Measurements from ENCODE around the gene SGCA. TPM values are rescaled to one million over a fixed set of nuclear protein-coding genes. Genes with fewer than 3 reads are reported as not detected.

The SGCA gene
- total and polyA plus RNA-seq, 7 donors: 120 to 291 (median 254) TPM

DNA sequence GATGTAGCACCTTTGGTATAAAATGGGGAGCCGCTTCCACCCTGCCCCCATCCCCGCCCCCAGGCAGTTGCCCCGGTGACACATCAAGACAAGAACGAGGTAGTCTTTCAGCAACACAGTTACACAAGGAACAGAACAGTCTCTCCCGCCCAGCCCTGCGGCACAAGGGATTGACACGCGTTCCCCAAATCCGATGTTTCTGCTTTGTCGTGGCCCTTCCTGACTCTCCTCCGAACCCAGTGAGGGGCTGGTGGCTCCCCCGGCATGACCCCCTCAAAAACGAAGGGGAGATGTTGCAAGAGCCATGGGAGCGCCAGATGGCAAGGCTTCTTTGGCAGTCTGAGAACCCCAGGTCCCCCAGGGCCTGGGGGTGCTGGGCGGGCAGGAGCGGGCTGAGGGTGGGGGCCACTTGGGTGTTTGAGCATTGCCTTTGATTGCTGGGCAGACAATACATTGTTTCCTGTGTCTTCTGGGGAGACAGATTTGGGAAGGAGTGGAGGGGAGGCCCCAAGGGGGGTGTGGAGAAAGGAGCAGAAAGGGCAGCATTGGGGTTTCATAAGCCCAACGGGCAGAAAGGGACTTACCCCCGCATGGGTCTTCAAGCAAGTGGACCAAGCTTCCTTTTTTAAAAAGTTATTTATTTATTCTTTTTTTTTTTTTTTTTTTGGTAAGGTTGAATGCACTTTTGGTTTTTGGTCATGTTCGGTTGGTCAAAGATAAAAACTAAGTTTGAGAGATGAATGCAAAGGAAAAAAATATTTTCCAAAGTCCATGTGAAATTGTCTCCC lies 19.0 kb downstream of the SGCA start:
- no peaks in the 10 kb centered on the region for H3K27me3 ChIP-seq (ENCODE audit: insufficient read depth in 3 of 3, low read length in 2 of 3)
- DNase-seq (peak; percentile 64 to 66), ATAC-seq (peak in 2 of 4 donors; percentile 23 to 34)
- peaks cover 0 to 3% of the 10 kb centered on the region in 2 donors for H3K36me3 ChIP-seq (ENCODE audit: insufficient read depth in 1 of 2, low read depth in 1 of 2)
- no peaks in the 10 kb centered on the region for H3K9me3 ChIP-seq
- no peak overlapping the region for H3K27ac ChIP-seq
- intact Hi-C loops (cut with DNase I): no loop called here
- H3K4me3 ChIP-seq: no peak overlapping the region
- TF ChIP-seq, protein P1, sequence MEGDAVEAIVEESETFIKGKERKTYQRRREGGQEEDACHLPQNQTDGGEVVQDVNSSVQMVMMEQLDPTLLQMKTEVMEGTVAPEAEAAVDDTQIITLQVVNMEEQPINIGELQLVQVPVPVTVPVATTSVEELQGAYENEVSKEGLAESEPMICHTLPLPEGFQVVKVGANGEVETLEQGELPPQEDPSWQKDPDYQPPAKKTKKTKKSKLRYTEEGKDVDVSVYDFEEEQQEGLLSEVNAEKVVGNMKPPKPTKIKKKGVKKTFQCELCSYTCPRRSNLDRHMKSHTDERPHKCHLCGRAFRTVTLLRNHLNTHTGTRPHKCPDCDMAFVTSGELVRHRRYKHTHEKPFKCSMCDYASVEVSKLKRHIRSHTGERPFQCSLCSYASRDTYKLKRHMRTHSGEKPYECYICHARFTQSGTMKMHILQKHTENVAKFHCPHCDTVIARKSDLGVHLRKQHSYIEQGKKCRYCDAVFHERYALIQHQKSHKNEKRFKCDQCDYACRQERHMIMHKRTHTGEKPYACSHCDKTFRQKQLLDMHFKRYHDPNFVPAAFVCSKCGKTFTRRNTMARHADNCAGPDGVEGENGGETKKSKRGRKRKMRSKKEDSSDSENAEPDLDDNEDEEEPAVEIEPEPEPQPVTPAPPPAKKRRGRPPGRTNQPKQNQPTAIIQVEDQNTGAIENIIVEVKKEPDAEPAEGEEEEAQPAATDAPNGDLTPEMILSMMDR (IDR thresholded peaks at IDR 0.05): no peak
- no peaks in the 10 kb centered on the region for H3K4me1 ChIP-seq
- WGBS, 3 donors: 70 to 80% (median 74%) methylated on average over 19 of the region's 19 CpGs

DNA sequence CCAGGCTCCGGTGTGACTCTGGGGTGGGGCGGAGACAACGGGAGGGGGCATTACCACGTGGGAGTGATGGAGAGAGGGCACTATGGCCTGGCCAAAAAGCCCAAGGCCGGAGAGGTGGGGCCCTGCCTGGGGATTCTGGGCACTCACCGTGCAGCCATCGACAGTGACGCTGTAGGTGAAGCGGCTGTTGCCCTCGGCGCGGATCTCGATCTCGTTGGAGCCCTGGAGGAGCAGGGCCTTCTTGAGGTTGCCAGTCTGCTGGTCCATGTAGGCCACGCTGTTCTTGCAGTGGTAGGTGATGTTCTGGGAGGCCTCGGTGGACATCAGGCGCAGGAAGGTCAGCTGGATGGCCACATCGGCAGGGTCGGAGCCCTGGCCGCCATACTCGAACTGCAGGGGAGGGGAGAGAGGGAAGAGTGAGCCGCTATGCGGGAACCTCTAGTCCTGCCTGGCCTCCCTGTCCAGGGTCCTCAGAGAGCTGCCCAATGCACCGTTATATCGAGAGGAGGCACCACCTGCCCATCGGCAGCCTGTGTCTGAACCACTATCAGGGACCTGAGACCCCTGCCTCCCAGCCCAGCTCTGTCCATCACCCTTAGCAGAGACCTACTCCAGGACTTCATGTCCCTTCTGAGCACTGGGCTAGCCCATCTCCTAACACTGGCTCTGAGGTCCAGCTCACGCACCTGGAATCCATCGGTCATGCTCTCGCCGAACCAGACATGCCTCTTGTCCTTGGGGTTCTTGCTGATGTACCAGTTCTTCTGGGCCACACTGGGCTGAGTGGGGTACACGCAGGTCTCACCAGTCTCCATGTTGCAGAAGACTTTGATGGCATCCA lies 20.0 kb downstream of the SGCA start:
- Histone ChIP-seq H3K27ac (no peak overlapping the region), H3K36me3 (ENCODE audit: insufficient read depth in 1 of 2, low read depth in 1 of 2) (peaks cover 0 to 3% of the 10 kb centered on the region in 2 donors), H3K9me3 (no peaks in the 10 kb centered on the region), H3K27me3 (ENCODE audit: insufficient read depth in 3 of 3, low read length in 2 of 3) (no peaks in the 10 kb centered on the region), H3K4me3 (no peak overlapping the region), H3K4me1 (no peaks in the 10 kb centered on the region)
- DNase-seq: no peak
- TF ChIP-seq, protein P1 (IDR thresholded peaks at IDR 0.05): no peak
- 83 to 85% (median 85%) methylated on average over 30 to 31 of the region's 31 CpGs for WGBS, 3 donors
- ATAC-seq: no peak
- intact Hi-C loops (cut with DNase I): no loop called here

DNA sequence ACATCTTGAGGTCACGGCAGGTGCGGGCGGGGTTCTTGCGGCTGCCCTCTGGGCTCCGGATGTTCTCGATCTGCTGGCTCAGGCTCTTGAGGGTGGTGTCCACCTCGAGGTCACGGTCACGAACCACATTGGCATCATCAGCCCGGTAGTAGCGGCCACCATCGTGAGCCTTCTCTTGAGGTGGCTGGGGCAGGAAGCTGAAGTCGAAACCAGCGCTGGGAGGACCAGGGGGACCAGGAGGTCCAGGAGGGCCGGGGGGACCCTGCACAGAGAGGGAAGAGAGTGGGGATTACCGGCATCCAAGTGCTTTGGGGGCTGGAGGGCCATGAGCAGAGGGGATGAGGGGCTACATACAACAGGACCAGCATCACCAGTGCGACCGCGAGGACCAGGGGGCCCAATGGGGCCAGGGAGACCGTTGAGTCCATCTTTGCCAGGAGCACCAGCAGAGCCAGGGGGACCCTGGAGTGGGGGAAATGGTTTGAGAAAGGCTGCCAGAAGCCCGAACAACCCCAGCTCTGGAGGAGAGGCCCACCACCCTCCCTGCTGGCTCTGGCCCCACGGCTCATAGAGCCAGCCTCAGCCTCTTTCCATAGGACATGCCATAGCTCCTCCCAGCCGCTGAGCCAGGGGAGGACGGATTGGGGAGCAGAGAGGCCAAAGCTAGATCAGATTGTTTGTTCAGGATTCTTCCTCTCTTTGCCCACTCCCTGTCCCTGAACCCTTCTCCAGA lies 21.0 kb downstream of the SGCA start:
- 80 to 88% (median 83%) methylated on average over 20 to 24 of the region's 24 CpGs for WGBS, 3 donors
- ATAC-seq: no peak
- Histone ChIP-seq H3K27ac (no peak overlapping the region), H3K4me3 (no peak overlapping the region), H3K4me1 (no peaks in the 10 kb centered on the region), H3K36me3 (ENCODE audit: insufficient read depth in 1 of 2, low read depth in 1 of 2) (peaks cover 0 to 3% of the 10 kb centered on the region in 2 donors), H3K27me3 (ENCODE audit: insufficient read depth in 3 of 3, low read length in 2 of 3) (no peaks in the 10 kb centered on the region), H3K9me3 (no peaks in the 10 kb centered on the region)
- intact Hi-C loops (cut with DNase I): no loop called here
- no peak for DNase-seq
- TF ChIP-seq, protein P1 (IDR thresholded peaks at IDR 0.05): no peak

DNA sequence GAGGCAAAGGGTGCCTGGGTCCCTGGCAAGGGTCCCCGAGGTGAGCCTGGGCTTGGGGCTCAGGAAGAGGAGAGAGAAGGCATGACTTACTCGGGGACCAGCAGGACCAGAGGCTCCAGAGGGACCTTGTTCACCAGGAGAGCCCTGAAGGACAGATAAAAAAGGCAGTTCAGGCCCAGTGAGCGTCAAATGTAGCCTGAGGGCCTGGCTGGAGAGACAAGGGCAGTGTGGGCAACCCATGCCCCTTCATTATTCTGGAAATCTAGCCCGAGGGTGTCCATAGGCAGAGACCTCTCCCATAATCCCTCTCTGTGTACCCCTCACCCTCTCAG lies 21.6 kb downstream of the SGCA start:
- Histone ChIP-seq H3K4me1 (no peaks in the 10 kb centered on the region), H3K36me3 (ENCODE audit: insufficient read depth in 1 of 2, low read depth in 1 of 2) (peaks cover 0 to 3% of the 10 kb centered on the region in 2 donors), H3K27ac (no peak overlapping the region), H3K27me3 (ENCODE audit: insufficient read depth in 3 of 3, low read length in 2 of 3) (no peaks in the 10 kb centered on the region), H3K9me3 (no peaks in the 10 kb centered on the region), H3K4me3 (no peak overlapping the region)
- intact Hi-C loops (cut with DNase I): no loop called here
- no peak for DNase-seq
- 73 to 80% (median 74%) methylated on average over 4 of the region's 4 CpGs for WGBS, 3 donors
- TF ChIP-seq, protein P1 (IDR thresholded peaks at IDR 0.05): no peak
- no peak for ATAC-seq

Measured in psoas muscle (tissue), 8 donors.